GM18507 (cell line): ENCODE results near the gene TMEM255A.
"Not testable (repeated sequence)": the region's sequence is repeated elsewhere in the genome, so short reads cannot be mapped to it uniquely, and the experiment has no call there.

Source experiments
- DNase-seq: peaks from one replicate; pipeline ENCODE4 v3.0.0; 2011; ENCODE audit warnings: low read depth; ENCODE audit not compliant: insufficient read length; ENCODE audit errors: extremely low spot score
- FAIRE-seq: peaks from 2 replicates; lab custom pipeline; 2011; peaks lifted over from hg19 to GRCh38; lab: Jason Lieb, UNC

The TMEM255A gene

DNA sequence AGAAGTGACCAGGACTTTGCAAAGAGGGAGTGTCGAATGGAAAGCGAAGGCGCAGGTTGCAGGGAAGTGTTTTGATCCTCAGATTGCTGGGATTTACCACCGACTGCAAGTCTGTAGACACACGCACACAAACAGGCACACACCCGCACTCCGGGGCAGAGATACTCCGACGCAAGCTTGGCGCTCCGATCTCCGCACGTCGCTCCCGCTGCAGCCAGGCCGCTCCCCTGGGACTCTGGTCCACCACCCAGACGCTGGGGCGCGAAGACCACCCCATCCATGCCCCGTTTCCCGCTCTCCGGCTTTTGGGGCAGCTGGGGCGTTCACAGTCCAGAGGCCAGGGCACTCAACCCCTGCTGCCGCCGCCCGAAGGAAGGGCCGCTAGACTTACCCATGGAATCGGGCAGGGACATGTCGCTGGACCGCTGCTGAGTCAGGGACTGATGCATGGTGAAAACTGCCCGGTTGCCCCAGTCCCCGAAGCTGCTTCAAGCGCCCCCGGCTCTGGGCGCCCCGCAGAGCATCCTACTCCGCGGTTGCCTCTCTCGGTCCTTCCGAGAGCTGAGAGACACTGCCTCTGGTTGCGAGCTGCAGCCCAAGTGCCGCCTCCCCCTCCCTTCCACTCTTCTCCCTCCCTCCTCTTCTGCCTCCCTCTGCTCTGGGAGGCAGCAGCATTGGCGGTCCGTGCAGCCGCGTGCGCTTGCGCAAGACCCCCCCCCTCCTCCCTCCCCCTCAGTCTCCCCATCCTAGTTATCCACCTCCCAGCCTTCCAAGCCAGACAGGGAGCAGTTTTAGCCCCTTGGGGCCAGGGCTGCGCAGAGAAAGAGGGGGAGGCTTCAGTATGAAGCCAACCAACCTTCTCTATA lies at the start of gene TMEM255A:
Gene TMEM255A, minus strand, starts transcription at position 601 of the 866 bp plus-strand sequence. Its CDS starts 152 bp downstream, at position 449.
- DNase-seq (no peak), FAIRE-seq (peak; percentile 5)

DNA sequence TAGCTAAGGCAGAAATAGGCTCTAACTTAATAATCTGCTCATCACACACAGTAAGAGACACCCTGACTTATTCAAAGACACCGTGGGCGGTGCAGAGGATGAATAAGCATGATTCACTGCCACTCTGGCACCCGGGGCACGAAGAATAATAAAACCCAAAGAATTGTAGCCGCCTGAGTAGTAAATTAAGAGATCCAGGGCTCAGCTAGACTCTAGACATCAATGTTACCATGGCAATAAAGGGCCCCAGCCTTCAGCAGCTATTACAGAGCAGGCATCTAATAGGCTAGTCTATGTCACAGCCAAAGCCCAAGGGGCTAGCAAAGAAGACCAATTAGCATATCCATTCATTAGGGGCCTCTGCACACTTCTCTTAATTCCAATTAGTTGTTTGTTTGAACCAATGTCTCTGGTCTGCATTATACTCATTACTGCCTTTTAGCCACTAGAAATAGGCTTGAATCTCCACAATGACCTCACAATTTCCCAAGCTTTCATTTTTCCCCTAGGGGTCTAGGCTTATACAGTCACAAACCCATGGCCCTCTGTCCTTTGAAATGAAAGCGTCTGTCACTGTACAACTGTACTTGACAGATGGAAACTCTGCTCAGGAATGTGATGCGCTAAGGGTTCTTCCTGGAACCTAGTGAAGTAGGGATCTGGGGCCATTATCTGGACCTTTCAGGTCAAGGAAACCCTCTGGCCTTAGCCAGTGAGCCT lies 47.6 kb upstream of the TMEM255A start:
- DNase-seq = no peak
- FAIRE-seq = no peak

DNA sequence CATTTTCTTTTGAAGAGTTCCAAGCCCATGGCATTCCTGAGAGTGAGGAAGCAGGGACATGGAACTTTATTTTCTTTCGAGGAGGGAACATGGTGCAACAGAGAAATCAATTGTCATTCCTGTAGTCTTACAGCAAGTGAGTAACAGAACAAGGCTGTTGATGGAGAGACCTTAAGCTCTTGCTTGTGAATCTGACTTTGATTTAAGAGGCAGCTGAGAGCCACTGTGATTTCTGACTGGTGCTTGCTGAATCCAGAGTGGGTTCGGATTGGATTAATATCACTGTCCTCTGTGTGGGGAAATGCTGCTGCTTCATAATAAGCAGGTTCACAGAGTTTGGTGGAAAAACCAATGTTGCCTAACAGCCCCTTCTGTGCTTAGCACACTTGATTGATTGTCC lies 45.9 kb upstream of the TMEM255A start:
- FAIRE-seq = no peak
- DNase-seq = no peak

DNA sequence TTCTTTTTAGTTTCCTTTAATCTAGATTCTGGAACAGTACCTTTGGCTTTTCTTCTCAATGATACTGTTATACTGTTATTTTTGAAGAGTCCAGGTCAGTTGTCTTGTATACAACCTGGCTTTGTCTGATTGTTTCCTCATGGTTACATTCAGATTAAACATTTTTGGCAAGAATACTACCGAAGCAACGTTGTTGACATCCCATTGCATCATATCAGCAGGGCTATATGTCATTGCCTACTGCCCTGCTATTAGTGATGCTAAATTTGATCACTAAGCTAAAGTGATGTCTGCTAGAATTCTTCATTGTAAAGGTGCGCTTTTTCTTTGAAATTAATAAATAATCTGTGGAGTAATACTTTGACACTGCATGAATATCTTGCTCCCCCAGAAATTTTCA lies 44.8 kb upstream of the TMEM255A start:
- FAIRE-seq = no peak

DNA sequence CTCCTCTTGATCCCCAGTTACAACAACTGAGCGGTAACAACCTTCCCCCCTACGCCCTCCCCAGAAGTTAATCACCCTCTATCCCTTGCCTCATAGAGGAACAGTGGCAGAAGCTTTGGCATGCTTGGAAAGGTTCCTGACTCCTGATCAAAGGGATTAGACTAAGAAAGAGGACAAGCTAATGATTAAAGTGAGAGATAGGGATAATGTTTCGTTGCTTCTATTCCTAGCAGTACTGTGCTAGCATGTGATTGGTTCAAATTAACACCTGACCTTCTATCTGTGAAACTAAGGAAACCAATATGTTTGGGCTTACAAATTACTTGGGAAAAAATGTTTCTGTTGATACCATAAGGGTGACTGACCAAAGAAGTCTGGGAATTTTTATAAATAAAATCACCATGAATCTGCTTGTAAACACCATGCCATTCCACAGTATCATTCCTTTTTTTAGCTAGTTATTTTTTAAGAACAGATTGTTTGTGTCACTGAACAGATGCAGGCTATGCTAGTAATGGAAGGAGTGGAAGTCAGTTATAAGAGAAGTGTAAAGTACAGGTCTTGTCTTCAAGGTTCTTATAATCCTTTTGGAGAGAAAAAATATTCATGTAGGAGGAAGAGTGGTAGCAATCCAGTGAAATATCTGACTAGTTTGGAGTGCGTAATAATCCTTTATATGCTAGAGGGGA lies 39.3 kb upstream of the TMEM255A start:
- DNase-seq = no peak
- no peak for FAIRE-seq

More for the DNA sequence above, 44.8 kb upstream of the TMEM255A start:
- DNase-seq = no peak

GRCh38 chrX:120344566-120344965 lies 33.3 kb upstream of the TMEM255A start:
- DNase-seq = not testable (repeated sequence)

GRCh38 chrX:120336899-120337298 lies 25.6 kb upstream of the TMEM255A start:
- DNase-seq = no peak
- FAIRE-seq = no peak

More at GRCh38 chrX:120344566-120344965, 33.3 kb upstream of the TMEM255A start:
- not testable (repeated sequence) for FAIRE-seq

DNA sequence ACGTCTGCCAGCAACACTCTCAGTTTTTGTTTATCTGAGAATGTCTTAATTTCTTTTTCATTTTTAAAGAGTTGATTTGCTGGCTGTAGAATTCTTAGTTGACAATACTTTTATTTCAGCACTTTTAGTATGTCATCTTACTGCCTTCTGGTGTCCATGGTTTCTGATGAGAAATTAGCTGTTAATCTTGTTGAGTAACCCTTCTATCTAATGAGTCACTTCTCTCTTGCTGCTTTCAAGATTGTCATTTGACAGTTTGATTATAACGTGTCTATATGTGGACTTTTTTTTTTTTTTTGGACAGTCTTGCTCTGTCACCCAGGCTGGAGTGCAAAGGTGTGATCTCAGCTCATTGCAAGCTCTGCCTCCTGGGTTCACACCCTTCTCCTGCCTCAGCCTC lies 24.0 kb upstream of the TMEM255A start:
- FAIRE-seq (no peak), DNase-seq (no peak)

- DNase-seq = no peak
- FAIRE-seq = no peak
Observed at GRCh38 chrX:120334603-120335002, 23.3 kb upstream of the TMEM255A start.

DNA sequence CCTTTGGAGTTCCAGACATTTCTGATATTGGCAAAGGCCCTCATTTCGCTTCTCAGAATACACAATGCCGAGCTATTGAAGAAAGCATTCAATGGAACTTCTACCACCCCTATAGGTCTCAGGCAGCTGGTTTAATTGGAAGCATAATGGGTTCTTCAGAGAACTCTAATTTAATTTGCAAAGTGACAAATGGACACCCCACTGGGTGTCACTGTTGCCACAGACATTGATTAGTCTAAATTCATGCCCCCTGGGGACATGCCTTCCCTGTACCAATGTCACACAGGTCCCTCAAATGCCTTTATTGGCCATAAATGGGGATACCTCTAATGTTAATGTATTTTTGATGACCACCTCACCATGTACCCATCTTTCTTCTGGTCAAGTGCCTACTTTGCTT lies 22.9 kb upstream of the TMEM255A start:
- no peak for FAIRE-seq
- no peak for DNase-seq

- FAIRE-seq (no peak), DNase-seq (no peak)
Observed at GRCh38 chrX:120332394-120332793, 21.1 kb upstream of the TMEM255A start.

GRCh38 chrX:120331116-120331515 lies 19.9 kb upstream of the TMEM255A start:
- FAIRE-seq = no peak
- no peak for DNase-seq

DNA sequence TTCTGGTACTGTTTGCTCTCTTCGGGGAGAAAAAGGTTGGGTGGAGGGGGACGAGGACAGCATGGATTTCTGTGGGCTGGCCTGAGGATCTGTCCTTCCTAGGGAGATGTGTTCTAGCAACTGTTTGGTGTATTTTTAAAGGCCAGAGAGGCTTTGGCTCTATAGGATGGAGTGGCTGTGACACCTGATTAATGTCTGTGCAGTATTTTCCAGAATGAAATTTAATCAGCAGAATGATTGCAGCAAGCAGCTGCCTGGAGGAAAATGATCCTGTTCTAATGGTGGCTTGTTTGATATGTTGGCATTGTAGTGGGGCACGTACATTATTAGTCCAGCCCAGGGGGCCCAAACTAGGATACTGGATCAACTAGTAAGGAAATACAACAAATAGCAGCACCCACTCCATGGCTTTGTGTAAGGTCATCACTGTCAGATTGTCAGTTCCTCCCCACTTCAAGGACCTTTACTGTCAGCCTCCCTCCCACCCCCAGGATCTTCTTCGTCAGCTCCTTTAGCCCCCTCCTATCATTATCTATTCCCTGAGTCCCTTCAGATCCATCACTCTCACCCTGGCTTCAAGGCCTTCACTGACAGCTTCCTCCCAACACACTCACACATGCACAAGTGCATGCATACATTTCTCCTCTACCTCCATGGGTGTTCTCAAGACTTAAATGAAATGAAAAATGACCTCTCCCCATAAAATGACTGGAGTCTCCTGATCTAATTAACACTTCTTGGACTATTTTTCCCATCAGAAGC lies 10.4 kb upstream of the TMEM255A start:
- FAIRE-seq = no peak
- no peak for DNase-seq

GRCh38 chrX:120318411-120318810 lies 7.2 kb upstream of the TMEM255A start:
- no peak for FAIRE-seq
- DNase-seq = no peak

GRCh38 chrX:120316587-120317283 lies 5.5 kb upstream of the TMEM255A start:
- DNase-seq (no peak), FAIRE-seq (no peak)

- DNase-seq (no peak), FAIRE-seq (no peak)
Observed at GRCh38 chrX:120315776-120316175, 4.5 kb upstream of the TMEM255A start.

DNA sequence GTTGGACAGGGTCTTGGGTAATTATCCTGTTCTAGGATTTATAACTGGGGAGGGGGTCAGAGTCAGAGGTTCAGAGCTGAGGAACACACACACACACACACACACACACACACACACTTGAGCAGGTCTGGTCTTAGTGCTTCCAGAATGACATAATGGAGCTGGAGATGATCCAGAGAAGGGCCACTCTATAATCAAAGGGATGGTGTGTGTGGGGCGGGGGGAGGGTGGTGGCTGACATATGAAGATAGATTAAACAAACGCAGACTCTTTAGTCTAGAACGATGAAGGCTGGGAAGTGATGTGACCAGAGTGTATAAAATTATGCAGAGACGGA lies 434 bp upstream of the TMEM255A start:
- FAIRE-seq (no peak), DNase-seq (no peak)

DNA sequence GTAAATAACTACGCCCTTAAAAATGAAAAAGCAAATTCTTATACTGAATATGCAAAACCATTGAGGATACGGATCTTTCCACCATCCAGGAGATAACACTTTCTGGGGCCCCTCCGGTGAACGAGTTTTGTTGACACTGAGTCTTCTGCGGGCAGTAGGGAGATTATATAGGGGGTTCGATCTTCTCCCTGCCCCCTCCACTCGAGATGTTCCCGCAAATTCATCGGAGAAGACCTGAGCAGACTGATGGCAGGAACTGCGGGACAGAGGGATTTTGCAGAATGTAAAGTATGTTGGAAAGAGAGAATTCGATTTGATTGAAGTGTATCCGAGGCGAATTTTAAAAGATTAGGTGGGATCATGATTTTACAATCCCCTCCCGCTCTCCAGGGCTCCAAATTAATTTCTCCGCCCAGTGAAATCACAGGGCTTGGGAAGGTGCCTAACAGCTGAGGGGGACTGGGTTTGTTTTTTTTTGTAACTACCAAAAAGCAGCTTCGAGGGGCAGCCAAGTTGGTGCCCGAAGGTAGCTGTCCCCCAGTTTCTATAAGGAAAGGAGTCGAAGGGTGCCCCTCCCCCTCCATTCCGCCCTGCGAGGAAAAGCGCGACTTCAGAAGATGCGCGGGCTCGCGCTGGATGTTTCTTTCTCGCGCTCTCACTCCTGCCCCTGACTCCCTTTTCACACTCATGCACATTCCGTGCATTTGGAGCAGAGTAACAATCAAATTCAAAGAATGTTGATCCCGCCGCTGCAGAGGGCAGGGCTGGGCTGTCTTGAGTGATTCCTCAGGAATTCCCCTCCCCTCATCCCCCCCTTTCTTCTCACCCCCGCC lies 1.2 kb downstream of the TMEM255A start:
- DNase-seq (no peak), FAIRE-seq (no peak)
